Measurements from ENCODE around the gene TM9SF4.

Gene TM9SF4

GRCh38 chr20:32158943-32159660 is 49.6 kb downstream of the TM9SF4 start:
- no peak overlapping the region for H3K4me3 ChIP-seq (ENCODE audit: low read depth, low read length)

GRCh38 chr20:32159766-32160221 is 50.3 kb downstream of the TM9SF4 start:
- H3K4me3 ChIP-seq (ENCODE audit: low read depth, low read length): no peak overlapping the region
- TF ChIP-seq CTCF (IDR thresholded peaks at IDR 0.05; ENCODE audit: low read depth, low read length): no peak

More at GRCh38 chr20:32158943-32159660, 49.6 kb downstream of the TM9SF4 start:
- TF ChIP-seq CTCF (IDR thresholded peaks at IDR 0.05; ENCODE audit: low read depth, low read length): no peak

GRCh38 chr20:32160341-32160740 is 50.8 kb downstream of the TM9SF4 start:
- no peak overlapping the region for H3K4me3 ChIP-seq (ENCODE audit: low read depth, low read length)
- TF ChIP-seq CTCF (IDR thresholded peaks at IDR 0.05; ENCODE audit: low read depth, low read length): no peak

- no peak for TF ChIP-seq CTCF (IDR thresholded peaks at IDR 0.05; ENCODE audit: low read depth, low read length)
- H3K4me3 ChIP-seq (ENCODE audit: low read depth, low read length): no peak overlapping the region
Observed at GRCh38 chr20:32162351-32162750, 52.8 kb downstream of the TM9SF4 start.

- TF ChIP-seq CTCF (IDR thresholded peaks at IDR 0.05; ENCODE audit: low read depth, low read length): no peak
- H3K4me3 ChIP-seq (ENCODE audit: low read depth, low read length): no peak overlapping the region
Observed at GRCh38 chr20:32163951-32164350, 54.4 kb downstream of the TM9SF4 start.

- H3K4me3 ChIP-seq (ENCODE audit: low read depth, low read length): no peak overlapping the region
- no peak for TF ChIP-seq CTCF (IDR thresholded peaks at IDR 0.05; ENCODE audit: low read depth, low read length)
Observed at GRCh38 chr20:32164984-32165735, 55.6 kb downstream of the TM9SF4 start.

Measured in WI38 (cell line).